ENCODE results near the gene CPNE7. TPM values are rescaled to one million over a fixed set of nuclear protein-coding genes. Genes with fewer than 3 reads are reported as not detected.

Gene CPNE7
- total and polyA plus RNA-seq, 9 of the 15 experiments (the other 6 are each of a cell fraction or from before 2014, with no cell fraction given), result 0.30 to 73.4 (median 32.7) TPM

- TF ChIP-seq, protein P1, sequence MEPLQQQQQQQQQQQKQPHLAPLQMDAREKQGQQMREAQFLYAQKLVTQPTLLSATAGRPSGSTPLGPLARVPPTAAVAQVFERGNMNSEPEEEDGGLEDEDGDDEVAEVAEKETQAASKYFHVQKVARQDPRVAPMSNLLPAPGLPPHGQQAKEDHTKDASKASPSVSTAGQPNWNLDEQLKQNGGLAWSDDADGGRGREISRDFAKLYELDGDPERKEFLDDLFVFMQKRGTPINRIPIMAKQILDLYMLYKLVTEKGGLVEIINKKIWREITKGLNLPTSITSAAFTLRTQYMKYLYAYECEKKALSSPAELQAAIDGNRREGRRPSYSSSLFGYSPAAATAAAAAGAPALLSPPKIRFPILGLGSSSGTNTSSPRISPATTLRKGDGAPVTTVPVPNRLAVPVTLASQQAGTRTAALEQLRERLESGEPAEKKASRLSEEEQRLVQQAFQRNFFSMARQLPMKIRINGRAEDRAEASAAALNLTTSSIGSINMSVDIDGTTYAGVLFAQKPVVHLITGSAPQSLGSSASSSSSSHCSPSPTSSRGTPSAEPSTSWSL (CRISPR knock-in tag; IDR thresholded peaks at IDR 0.05; ENCODE audit: borderline replicate concordance), result no peak
- TF ChIP-seq COPS2 (conservative IDR thresholded peaks at IDR 0.05), result no peak
- no peak for TF ChIP-seq L3MBTL2 (IDR thresholded peaks at IDR 0.05)
- TF ChIP-seq TFAP4 (CRISPR knock-in tag; IDR thresholded peaks at IDR 0.05; ENCODE audit: borderline replicate concordance), result peak; percentile 21; the same call in 1 of the 2 replicates
- TF ChIP-seq, protein P2, sequence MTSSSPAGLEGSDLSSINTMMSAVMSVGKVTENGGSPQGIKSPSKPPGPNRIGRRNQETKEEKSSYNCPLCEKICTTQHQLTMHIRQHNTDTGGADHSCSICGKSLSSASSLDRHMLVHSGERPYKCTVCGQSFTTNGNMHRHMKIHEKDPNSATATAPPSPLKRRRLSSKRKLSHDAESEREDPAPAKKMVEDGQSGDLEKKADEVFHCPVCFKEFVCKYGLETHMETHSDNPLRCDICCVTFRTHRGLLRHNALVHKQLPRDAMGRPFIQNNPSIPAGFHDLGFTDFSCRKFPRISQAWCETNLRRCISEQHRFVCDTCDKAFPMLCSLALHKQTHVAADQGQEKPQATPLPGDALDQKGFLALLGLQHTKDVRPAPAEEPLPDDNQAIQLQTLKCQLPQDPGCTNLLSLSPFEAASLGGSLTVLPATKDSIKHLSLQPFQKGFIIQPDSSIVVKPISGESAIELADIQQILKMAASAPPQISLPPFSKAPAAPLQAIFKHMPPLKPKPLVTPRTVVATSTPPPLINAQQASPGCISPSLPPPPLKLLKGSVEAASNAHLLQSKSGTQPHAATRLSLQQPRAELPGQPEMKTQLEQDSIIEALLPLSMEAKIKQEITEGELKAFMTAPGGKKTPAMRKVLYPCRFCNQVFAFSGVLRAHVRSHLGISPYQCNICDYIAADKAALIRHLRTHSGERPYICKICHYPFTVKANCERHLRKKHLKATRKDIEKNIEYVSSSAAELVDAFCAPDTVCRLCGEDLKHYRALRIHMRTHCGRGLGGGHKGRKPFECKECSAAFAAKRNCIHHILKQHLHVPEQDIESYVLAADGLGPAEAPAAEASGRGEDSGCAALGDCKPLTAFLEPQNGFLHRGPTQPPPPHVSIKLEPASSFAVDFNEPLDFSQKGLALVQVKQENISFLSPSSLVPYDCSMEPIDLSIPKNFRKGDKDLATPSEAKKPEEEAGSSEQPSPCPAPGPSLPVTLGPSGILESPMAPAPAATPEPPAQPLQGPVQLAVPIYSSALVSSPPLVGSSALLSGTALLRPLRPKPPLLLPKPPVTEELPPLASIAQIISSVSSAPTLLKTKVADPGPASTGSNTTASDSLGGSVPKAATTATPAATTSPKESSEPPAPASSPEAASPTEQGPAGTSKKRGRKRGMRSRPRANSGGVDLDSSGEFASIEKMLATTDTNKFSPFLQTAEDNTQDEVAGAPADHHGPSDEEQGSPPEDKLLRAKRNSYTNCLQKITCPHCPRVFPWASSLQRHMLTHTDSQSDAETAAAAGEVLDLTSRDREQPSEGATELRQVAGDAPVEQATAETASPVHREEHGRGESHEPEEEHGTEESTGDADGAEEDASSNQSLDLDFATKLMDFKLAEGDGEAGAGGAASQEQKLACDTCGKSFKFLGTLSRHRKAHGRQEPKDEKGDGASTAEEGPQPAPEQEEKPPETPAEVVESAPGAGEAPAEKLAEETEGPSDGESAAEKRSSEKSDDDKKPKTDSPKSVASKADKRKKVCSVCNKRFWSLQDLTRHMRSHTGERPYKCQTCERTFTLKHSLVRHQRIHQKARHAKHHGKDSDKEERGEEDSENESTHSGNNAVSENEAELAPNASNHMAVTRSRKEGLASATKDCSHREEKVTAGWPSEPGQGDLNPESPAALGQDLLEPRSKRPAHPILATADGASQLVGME (CRISPR knock-in tag; IDR thresholded peaks at IDR 0.05), result no peak
- no peak for TF ChIP-seq SMARCB1 (IDR thresholded peaks at IDR 0.05; ENCODE audit: insufficient read length, low read depth)
- TF ChIP-seq NRF1 (conservative IDR thresholded peaks at IDR 0.05 in 1 of 2, IDR thresholded peaks at IDR 0.05 in 1 of 2), result 0 out of 4 replicates have a peak, but pooled peaks of 1 of the 2 experiments have one; percentile 11
- no peak for TF ChIP-seq WHSC1 (IDR thresholded peaks at IDR 0.05; ENCODE audit: low read length)
- TF ChIP-seq, protein P3, sequence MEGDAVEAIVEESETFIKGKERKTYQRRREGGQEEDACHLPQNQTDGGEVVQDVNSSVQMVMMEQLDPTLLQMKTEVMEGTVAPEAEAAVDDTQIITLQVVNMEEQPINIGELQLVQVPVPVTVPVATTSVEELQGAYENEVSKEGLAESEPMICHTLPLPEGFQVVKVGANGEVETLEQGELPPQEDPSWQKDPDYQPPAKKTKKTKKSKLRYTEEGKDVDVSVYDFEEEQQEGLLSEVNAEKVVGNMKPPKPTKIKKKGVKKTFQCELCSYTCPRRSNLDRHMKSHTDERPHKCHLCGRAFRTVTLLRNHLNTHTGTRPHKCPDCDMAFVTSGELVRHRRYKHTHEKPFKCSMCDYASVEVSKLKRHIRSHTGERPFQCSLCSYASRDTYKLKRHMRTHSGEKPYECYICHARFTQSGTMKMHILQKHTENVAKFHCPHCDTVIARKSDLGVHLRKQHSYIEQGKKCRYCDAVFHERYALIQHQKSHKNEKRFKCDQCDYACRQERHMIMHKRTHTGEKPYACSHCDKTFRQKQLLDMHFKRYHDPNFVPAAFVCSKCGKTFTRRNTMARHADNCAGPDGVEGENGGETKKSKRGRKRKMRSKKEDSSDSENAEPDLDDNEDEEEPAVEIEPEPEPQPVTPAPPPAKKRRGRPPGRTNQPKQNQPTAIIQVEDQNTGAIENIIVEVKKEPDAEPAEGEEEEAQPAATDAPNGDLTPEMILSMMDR (IDR thresholded peaks at IDR 0.05 in 2 of 3, conservative IDR thresholded peaks at IDR 0.05 in 1 of 3; ENCODE audit: insufficient read depth in 2 of 3, low read depth in 1 of 3, low read length in 3 of 3), result peak; percentile 75 to 81 (median 78)
Measured at GRCh38 chr16:89599451-89599858, 23.9 kb downstream of the CPNE7 start (continued).

All from K562 (cell line).